HepG2 (cell line): ENCODE data around the gene DDAH1. TPM values are rescaled to one million over a fixed set of nuclear protein-coding genes. Genes with fewer than 3 reads are reported as not detected.
A peak's percentile ranks its signal among the peaks of the same experiment; 100 is the strongest.

Source experiments
- FLYWCH1 ChIP-seq: sonication (generic); formaldehyde crosslinking; IDR thresholded peaks from 2 replicates; pipeline ENCODE4 v1.8.1; 2023; ENCODE audit warnings: mild to moderate bottlenecking, missing genetic modification reagents
- FOXA3 ChIP-seq: IDR thresholded peaks from 2 replicates; pipeline ENCODE4 v1.6.1; 2016; ENCODE audit warnings: missing genetic modification reagents, missing compliant biosample characterization
- GATAD1 ChIP-seq: IDR thresholded peaks from 2 replicates; pipeline ENCODE4 v1.6.1; 2016; ENCODE audit warnings: missing genetic modification reagents, missing compliant biosample characterization
- IRF2 ChIP-seq: IDR thresholded peaks from 2 replicates; pipeline ENCODE4 v1.6.1; 2018; ENCODE audit warnings: missing genetic modification reagents, missing compliant biosample characterization
- KAT2B ChIP-seq: fragments of 150-350 bp; IDR thresholded peaks from 2 replicates; pipeline ENCODE4 v1.6.1; 2014; ENCODE audit warnings: low read depth, low read length, borderline replicate concordance
- KDM5B ChIP-seq: sonication (generic); formaldehyde crosslinking; IDR thresholded peaks from 2 replicates; pipeline ENCODE4 v1.4.0; 2020; ENCODE audit warnings: missing genetic modification reagents, mild to moderate bottlenecking, borderline replicate concordance
- KLF9 ChIP-seq: IDR thresholded peaks from 2 replicates; pipeline ENCODE4 v1.6.1; 2016; ENCODE audit warnings: low read depth
- NPAS2 ChIP-seq: sonication (generic); formaldehyde crosslinking; IDR thresholded peaks from 2 replicates; pipeline ENCODE4 v1.8.0; 2022; ENCODE audit warnings: mild to moderate bottlenecking, missing genetic modification reagents, borderline replicate concordance
- PPARG ChIP-seq: conservative IDR thresholded peaks from 2 replicates; pipeline ENCODE4 v1.6.1; 2016; ENCODE audit warnings: missing biosample characterization, missing genetic modification reagents
- RARG ChIP-seq: sonication (generic); formaldehyde crosslinking; IDR thresholded peaks from 2 replicates; pipeline ENCODE4 v1.4.0; 2020; ENCODE audit warnings: low read depth, mild to moderate bottlenecking, missing genetic modification reagents
- SRSF4 ChIP-seq: fragments of 200-400 bp; formaldehyde crosslinking; IDR thresholded peaks from one replicate; pipeline ENCODE4 v1.6.1; 2018; ENCODE audit warnings: mild to moderate bottlenecking, low read depth, low read length, moderate library complexity; ENCODE audit not compliant: poor library complexity, severe bottlenecking
- TBP ChIP-seq: sonication (generic); formaldehyde crosslinking; IDR thresholded peaks from 2 replicates; pipeline ENCODE4 v1.5.0; 2020; ENCODE audit warnings: missing genetic modification reagents
- ZFP82 ChIP-seq: sonication (generic); formaldehyde crosslinking; IDR thresholded peaks from 2 replicates; pipeline ENCODE4 v1.5.1; 2020; ENCODE audit warnings: mild to moderate bottlenecking, missing genetic modification reagents, borderline replicate concordance
- ZNF10 ChIP-seq: sonication (generic); formaldehyde crosslinking; IDR thresholded peaks from 2 replicates; pipeline ENCODE4 v1.4.0; 2020; ENCODE audit warnings: mild to moderate bottlenecking, low read depth, missing genetic modification reagents, borderline replicate concordance
- ZNF143 ChIP-seq: sonication (generic); formaldehyde crosslinking; IDR thresholded peaks from 2 replicates; pipeline ENCODE4 v1.4.0; 2020; ENCODE audit warnings: missing genetic modification reagents
- polyA plus RNA-seq, 8 experiments: library from polyadenylated mRNA; depleted of rRNA in 3 of 8; stranded (reverse) in 7 of 8; unstranded in 1 of 8; fragments of >200 nt; fragmentation: Illumina TruSeq in 4 of 8; extraction: Trizol in 4 of 8; gene quantifications; 2 replicates each; pipeline versions ENCODE4 v1.2.1 to v1.2.3, GENCODE V29; 2011 to 2016; ENCODE audit warnings: low read depth in 4 of 8, missing spikeins in 1 of 8, mixed read lengths in 1 of 8; ENCODE audit not compliant: insufficient read depth in 1 of 8
- total RNA-seq, 5 experiments: library from RNA; depleted of rRNA; stranded (reverse); fragments of >200 nt; fragmentation: Illumina TruSeq; extraction: Trizol; gene quantifications; 2 replicates each; pipeline ENCODE4 v1.2.3, GENCODE V29; 2016; ENCODE audit warnings: low read depth in 1 of 5
- TF ChIP-seq, protein P1 (sequence below): sonication (generic); formaldehyde crosslinking; conservative IDR thresholded peaks from 2 replicates; pipeline ENCODE4 v1.4.0; 2020; ENCODE audit warnings: mild to moderate bottlenecking, missing genetic modification reagents, moderate library complexity
- TF ChIP-seq, protein P2 (sequence below): sonication (generic); formaldehyde crosslinking; IDR thresholded peaks from one replicate; pipeline ENCODE4 v1.5.1; 2020; ENCODE audit warnings: mild to moderate bottlenecking, missing genetic modification reagents; ENCODE audit errors: not compliant biosample characterization
- TF ChIP-seq, protein P3 (sequence below): sonication (generic); formaldehyde crosslinking; IDR thresholded peaks from 2 replicates; pipeline ENCODE4 v1.4.0; 2020; ENCODE audit warnings: mild to moderate bottlenecking, missing genetic modification reagents

Gene DDAH1
- total and polyA plus RNA-seq, 2 of the 13 experiments (the other 11 are each of a cell fraction or from before 2014, with no cell fraction given): 39.7 to 64.4 TPM

DNA sequence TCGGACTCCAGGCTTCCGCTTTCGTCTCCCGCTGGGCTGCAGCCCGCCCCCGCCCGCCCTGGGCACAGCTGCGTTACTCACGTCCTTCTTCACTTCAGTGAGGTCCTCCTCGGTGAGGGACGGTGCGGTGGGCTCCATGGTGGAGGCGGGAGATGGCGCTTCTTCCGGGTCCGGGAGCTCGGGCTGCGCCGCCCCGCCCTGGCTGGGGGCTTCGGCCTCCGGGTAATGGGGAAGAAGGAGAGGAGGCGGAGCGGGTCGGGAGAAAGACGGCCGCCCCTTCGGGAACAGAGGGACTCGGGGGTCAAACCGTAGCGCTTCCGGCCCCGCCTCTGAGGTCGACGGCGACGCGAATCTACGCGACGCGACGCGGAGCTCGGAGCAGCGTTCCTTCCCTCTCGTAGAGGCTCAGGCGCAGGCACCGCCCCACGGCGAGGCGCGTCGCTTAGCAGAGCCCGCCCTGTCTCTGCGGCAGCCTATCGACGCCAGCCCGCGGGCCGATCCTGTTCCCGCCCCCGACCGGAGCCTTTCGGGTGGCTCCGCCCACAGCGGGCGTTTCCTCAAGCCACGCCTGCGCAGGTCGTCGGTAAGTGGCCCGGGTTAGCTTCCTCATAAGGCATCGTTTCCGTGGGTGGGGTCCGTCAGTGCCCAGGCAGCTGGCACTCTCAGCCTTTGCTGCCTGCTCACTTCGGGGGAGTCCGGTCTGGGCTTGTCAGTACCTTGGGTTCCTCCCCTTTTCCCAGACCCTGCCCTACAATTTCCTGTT lies 188.6 kb downstream of the DDAH1 start, which contains the start of gene BCL10 (continued):
- TF ChIP-seq ZFP82: no peak
- TF ChIP-seq KAT2B: no peak
- TF ChIP-seq, protein P1, sequence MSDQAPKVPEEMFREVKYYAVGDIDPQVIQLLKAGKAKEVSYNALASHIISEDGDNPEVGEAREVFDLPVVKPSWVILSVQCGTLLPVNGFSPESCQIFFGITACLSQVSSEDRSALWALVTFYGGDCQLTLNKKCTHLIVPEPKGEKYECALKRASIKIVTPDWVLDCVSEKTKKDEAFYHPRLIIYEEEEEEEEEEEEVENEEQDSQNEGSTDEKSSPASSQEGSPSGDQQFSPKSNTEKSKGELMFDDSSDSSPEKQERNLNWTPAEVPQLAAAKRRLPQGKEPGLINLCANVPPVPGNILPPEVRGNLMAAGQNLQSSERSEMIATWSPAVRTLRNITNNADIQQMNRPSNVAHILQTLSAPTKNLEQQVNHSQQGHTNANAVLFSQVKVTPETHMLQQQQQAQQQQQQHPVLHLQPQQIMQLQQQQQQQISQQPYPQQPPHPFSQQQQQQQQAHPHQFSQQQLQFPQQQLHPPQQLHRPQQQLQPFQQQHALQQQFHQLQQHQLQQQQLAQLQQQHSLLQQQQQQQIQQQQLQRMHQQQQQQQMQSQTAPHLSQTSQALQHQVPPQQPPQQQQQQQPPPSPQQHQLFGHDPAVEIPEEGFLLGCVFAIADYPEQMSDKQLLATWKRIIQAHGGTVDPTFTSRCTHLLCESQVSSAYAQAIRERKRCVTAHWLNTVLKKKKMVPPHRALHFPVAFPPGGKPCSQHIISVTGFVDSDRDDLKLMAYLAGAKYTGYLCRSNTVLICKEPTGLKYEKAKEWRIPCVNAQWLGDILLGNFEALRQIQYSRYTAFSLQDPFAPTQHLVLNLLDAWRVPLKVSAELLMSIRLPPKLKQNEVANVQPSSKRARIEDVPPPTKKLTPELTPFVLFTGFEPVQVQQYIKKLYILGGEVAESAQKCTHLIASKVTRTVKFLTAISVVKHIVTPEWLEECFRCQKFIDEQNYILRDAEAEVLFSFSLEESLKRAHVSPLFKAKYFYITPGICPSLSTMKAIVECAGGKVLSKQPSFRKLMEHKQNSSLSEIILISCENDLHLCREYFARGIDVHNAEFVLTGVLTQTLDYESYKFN (CRISPR knock-in tag): peak; percentile 27; the same call in 1 of the 2 replicates
- TF ChIP-seq, protein P2, sequence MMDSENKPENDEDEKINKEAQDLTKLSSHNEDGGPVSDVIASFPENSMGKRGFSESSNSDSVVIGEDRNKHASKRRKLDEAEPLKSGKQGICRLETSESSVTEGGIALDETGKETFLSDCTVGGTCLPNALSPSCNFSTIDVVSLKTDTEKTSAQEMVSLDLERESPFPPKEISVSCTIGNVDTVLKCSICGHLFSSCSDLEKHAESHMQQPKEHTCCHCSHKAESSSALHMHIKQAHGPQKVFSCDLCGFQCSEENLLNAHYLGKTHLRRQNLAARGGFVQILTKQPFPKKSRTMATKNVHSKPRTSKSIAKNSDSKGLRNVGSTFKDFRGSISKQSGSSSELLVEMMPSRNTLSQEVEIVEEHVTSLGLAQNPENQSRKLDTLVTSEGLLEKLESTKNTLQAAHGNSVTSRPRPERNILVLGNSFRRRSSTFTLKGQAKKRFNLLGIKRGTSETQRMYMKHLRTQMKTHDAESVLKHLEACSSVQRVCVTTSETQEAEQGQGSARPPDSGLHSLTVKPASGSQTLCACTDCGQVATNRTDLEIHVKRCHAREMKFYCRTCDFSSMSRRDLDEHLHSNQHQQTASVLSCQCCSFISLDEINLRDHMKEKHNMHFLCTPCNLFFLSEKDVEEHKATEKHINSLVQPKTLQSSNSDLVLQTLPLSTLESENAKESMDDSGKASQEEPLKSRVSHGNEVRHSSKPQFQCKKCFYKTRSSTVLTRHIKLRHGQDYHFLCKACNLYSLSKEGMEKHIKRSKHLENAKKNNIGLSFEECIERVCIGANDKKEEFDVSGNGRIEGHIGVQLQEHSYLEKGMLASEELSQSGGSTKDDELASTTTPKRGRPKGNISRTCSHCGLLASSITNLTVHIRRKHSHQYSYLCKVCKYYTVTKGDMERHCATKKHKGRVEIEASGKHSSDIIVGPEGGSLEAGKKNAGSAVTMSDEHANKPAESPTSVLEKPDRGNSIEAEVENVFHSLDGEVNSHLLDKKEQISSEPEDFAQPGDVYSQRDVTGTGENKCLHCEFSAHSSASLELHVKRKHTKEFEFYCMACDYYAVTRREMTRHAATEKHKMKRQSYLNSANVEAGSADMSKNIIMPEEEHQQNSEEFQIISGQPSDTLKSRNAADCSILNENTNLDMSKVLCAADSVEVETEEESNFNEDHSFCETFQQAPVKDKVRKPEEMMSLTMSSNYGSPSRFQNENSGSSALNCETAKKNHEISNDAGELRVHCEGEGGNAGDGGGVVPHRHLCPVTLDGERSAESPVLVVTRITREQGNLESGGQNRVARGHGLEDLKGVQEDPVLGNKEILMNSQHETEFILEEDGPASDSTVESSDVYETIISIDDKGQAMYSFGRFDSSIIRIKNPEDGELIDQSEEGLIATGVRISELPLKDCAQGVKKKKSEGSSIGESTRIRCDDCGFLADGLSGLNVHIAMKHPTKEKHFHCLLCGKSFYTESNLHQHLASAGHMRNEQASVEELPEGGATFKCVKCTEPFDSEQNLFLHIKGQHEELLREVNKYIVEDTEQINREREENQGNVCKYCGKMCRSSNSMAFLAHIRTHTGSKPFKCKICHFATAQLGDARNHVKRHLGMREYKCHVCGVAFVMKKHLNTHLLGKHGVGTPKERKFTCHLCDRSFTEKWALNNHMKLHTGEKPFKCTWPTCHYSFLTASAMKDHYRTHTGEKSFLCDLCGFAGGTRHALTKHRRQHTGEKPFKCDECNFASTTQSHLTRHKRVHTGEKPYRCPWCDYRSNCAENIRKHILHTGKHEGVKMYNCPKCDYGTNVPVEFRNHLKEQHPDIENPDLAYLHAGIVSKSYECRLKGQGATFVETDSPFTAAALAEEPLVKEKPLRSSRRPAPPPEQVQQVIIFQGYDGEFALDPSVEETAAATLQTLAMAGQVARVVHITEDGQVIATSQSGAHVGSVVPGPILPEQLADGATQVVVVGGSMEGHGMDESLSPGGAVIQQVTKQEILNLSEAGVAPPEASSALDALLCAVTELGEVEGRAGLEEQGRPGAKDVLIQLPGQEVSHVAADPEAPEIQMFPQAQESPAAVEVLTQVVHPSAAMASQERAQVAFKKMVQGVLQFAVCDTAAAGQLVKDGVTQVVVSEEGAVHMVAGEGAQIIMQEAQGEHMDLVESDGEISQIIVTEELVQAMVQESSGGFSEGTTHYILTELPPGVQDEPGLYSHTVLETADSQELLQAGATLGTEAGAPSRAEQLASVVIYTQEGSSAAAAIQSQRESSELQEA (CRISPR knock-in tag): no peak
- peak; percentile 91 for TF ChIP-seq GATAD1 (CRISPR knock-in tag)
- TF ChIP-seq KLF9 (CRISPR knock-in tag): no peak
- peak; percentile 81; the same call in 1 of the 2 replicates for TF ChIP-seq FLYWCH1 (CRISPR knock-in tag)
- TF ChIP-seq IRF2 (CRISPR knock-in tag): peak; percentile 22; the same call in 1 of the 2 replicates
- no peak for TF ChIP-seq ZNF143 (CRISPR knock-in tag)
- TF ChIP-seq SRSF4: no peak
- TF ChIP-seq RARG (CRISPR knock-in tag): no peak
- no peak for TF ChIP-seq TBP
- TF ChIP-seq ZNF10 (CRISPR knock-in tag): no peak
- no peak; the same call in 1 of the 2 replicates for TF ChIP-seq KDM5B (CRISPR knock-in tag)
- peak; percentile 12; the same call in 1 of the 2 replicates for TF ChIP-seq PPARG (CRISPR knock-in tag)
- TF ChIP-seq, protein P3, sequence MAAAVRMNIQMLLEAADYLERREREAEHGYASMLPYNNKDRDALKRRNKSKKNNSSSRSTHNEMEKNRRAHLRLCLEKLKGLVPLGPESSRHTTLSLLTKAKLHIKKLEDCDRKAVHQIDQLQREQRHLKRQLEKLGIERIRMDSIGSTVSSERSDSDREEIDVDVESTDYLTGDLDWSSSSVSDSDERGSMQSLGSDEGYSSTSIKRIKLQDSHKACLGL (CRISPR knock-in tag): no peak
- TF ChIP-seq FOXA3 (CRISPR knock-in tag): peak; percentile 5; the same call in 1 of the 2 replicates
- TF ChIP-seq NPAS2: no peak
